ENCODE results near the gene ZNF346.

ZNF346 gene

DNA sequence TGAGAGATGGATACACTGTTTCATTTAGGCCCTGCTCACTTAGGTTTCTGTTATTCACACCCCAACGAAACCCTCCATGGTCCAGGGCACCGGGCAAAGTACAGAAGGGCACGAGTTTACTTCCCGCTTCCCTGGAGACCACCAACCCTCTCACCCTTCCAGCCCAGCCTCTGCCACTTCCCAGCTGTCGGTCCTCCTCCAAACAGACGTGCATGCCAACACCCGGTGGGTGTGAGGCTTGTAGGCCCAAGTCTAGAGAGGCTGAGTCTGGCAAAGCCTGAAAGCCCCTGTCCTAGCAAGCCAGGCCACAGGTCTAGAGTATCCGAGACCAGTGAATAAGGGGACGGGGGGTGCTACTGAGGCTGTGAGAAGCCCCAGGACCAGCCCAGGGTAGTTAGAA is 57.1 kb downstream of the ZNF346 start:
- H3K4me3 Mint-ChIP-seq = no peak overlapping the region
- H3K9me3 Mint-ChIP-seq = no peaks in the 10 kb centered on the region
- peak overlapping the region; percentile 54 to 73 (median 57) for H3K27ac Mint-ChIP-seq
- H3K36me3 Mint-ChIP-seq (ENCODE audit: low read depth) = no peaks in the 10 kb centered on the region
- no peaks in the 10 kb centered on the region for H3K27me3 Mint-ChIP-seq (ENCODE audit: low read depth)
- no peak for TF ChIP-seq CTCF (IDR thresholded peaks at IDR 0.05; ENCODE audit: unreplicated experiment in 3 of 3)
- peaks cover 4% of the 10 kb centered on the region for H3K4me1 Mint-ChIP-seq

DNA sequence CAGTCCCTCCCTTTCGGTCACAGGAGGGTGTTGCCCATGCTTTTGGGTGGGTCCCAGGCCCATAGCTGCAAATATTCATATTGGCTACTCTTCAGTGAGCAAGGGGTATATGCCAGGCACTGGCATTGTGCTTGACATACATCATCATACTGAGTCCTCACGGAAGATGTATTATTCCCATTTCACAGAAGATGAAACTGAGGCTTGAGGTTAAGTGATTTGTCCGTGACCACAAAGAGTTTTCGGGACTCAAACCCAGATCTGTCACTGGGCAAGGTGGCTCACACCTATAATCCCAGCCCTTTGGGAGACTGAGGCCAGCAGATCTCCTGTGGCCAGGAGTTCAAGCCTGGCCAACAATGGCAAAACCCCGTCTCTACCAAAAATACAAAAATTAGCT is 57.8 kb downstream of the ZNF346 start:
- H3K27me3 Mint-ChIP-seq (ENCODE audit: low read depth) = no peaks in the 10 kb centered on the region
- H3K4me3 Mint-ChIP-seq = no peak overlapping the region
- H3K36me3 Mint-ChIP-seq (ENCODE audit: low read depth) = no peaks in the 10 kb centered on the region
- H3K4me1 Mint-ChIP-seq = peaks cover 4% of the 10 kb centered on the region
- TF ChIP-seq CTCF (IDR thresholded peaks at IDR 0.05; ENCODE audit: unreplicated experiment in 3 of 3) = no peak
- H3K9me3 Mint-ChIP-seq = no peaks in the 10 kb centered on the region
- no peak overlapping the region for H3K27ac Mint-ChIP-seq

DNA sequence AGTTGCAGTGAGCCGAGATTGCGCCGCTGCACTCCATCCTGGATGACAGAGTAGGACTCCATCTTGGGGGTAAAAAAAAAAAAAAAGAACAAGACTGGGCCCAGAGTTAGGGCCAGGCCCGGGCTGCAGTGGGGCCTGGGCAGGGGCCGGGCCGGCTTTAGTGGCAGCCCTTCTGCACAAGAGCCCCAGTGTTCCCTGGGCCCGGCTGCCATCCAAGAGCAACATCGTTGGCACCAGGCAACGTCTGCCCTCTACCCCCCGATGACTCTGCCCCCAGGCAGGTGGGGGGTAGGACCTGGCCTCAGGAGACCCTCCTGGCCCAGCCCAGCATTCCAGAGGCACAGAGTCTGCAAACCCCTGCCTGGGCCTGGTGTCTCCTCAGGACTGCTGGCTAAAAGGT is 59.4 kb downstream of the ZNF346 start:
- Mint-ChIP-seq H3K27ac (no peak overlapping the region), H3K27me3 (ENCODE audit: low read depth) (peaks cover 4% of the 10 kb centered on the region), H3K4me3 (no peak overlapping the region), H3K4me1 (peaks cover 10% of the 10 kb centered on the region), H3K36me3 (ENCODE audit: low read depth) (no peaks in the 10 kb centered on the region), H3K9me3 (no peaks in the 10 kb centered on the region)
- TF ChIP-seq CTCF (IDR thresholded peaks at IDR 0.05; ENCODE audit: unreplicated experiment in 3 of 3) = no peak

DNA sequence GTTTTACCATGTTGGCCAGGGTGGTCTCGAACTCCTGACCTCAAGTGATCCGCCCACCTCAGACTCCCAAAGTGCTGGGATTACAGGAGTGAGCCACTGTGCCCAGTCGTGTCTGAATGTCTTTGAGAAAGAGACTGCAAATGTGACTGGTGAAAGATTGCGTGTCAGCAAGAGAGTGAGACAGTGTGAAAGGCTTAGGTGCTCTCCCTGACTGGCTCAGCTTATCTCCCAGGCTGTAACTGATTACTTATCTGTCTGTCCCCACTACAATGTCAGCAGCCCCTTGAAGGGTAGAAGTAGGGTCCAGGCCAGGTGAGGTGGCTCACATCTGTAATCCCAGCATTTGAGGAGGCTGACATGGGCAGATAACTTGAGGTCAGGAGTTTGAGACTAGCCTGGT is 60.9 kb downstream of the ZNF346 start:
- no peak overlapping the region for H3K4me3 Mint-ChIP-seq
- H3K27me3 Mint-ChIP-seq (ENCODE audit: low read depth) = peaks cover 4% of the 10 kb centered on the region
- TF ChIP-seq CTCF (IDR thresholded peaks at IDR 0.05; ENCODE audit: unreplicated experiment in 3 of 3) = no peak
- H3K4me1 Mint-ChIP-seq = peaks cover 20% of the 10 kb centered on the region
- no peak overlapping the region for H3K27ac Mint-ChIP-seq
- H3K36me3 Mint-ChIP-seq (ENCODE audit: low read depth) = no peaks in the 10 kb centered on the region
- H3K9me3 Mint-ChIP-seq = no peaks in the 10 kb centered on the region

GRCh38 chr5:177084175-177084574 is 61.7 kb downstream of the ZNF346 start:
- Mint-ChIP-seq H3K9me3 (no peaks in the 10 kb centered on the region), H3K4me1 (peaks cover 28% of the 10 kb centered on the region), H3K36me3 (ENCODE audit: low read depth) (no peaks in the 10 kb centered on the region), H3K4me3 (no peak overlapping the region), H3K27ac (no peak overlapping the region), H3K27me3 (ENCODE audit: low read depth) (peaks cover 9% of the 10 kb centered on the region)
- TF ChIP-seq CTCF (IDR thresholded peaks at IDR 0.05; ENCODE audit: unreplicated experiment in 3 of 3) = no peak

- H3K36me3 Mint-ChIP-seq (ENCODE audit: low read depth) = peaks cover 4% of the 10 kb centered on the region
- peak overlapping the region; percentile 21 to 79 (median 50) for H3K27ac Mint-ChIP-seq
- H3K27me3 Mint-ChIP-seq (ENCODE audit: low read depth) = peaks cover 14% of the 10 kb centered on the region
- TF ChIP-seq CTCF (IDR thresholded peaks at IDR 0.05; ENCODE audit: unreplicated experiment in 3 of 3) = no peak
- H3K9me3 Mint-ChIP-seq = no peaks in the 10 kb centered on the region
- peaks cover 34% of the 10 kb centered on the region for H3K4me1 Mint-ChIP-seq
- H3K4me3 Mint-ChIP-seq = peak overlapping the region; percentile 72 to 75 (median 72)
These were observed 63.6 kb downstream of the ZNF346 start for GRCh38 chr5:177085985-177086653.
